ENCODE measurements around the gene SLC17A9.

GRCh38 chr20:62945771-62946339 lies 6.7 kb upstream of the SLC17A9 start:
- no peak for TF ChIP-seq CTCF (conservative IDR thresholded peaks at IDR 0.05; ENCODE audit: low read depth, low read length)
- no peak for TF ChIP-seq EZH2 (IDR thresholded peaks at IDR 0.05; ENCODE audit: low read length, unreplicated experiment)
